T-cell (primary cell): Measurements from ENCODE around the gene TRABD. TPM values are rescaled to one million over a fixed set of nuclear protein-coding genes. Genes with fewer than 3 reads are reported as not detected.
A peak's percentile ranks its signal among the peaks of the same experiment; 100 is the strongest.

ENCODE experiments used
- ATAC-seq, 4 experiments: fragments of 200-7000 bp in 3 of 4; fragments of 150-1000 bp in 1 of 4; cut with Tn5 transposase; replicated peaks in 1 of 4; 1 replicate in 3 of 4; 2 replicates in 1 of 4; pipeline ENCODE4 v1.10.0; 2021; ENCODE audit warnings: moderate library complexity in 3 of 4, mild to moderate bottlenecking in 2 of 4, moderate number of reproducible peaks in 1 of 4
- CTCF ChIA-PET, 2 donors: fragments of 300-600 bp; sonication (Branson Sonifier 250); formaldehyde crosslinking; loops; one replicate each; lab custom pipeline; 2022; ENCODE audit warnings: antibody characterized with exemption in 2 of 2; lab: Charles Lee
- POLR2A ChIA-PET, 2 donors: fragments of 300-600 bp; sonication (Branson Sonifier 250); formaldehyde crosslinking; loops; one replicate each; lab custom pipeline; 2022; ENCODE audit warnings: antibody characterized with exemption in 2 of 2; lab: Charles Lee
- DNase-seq, 35 experiments: peaks; one replicate each; pipeline versions ENCODE4 v3.0.0 to v3.0.0-alpha.2; 2013 to 2023
- H3K27ac ChIP-seq: one replicate; pipeline ENCODE4 v1.5.1; 2013; ENCODE audit warnings: low read length
- H3K27me3 ChIP-seq, 2 experiments: replicated peaks in 1 of 2; 1 replicate in 1 of 2; 2 replicates in 1 of 2; pipeline versions ENCODE4 v1.6.1 to v1.7.0; 2013; ENCODE audit warnings: low read length in 1 of 2, mixed read lengths in 1 of 2; ENCODE audit not compliant: control insufficient read depth in 2 of 2, insufficient read depth in 2 of 2; ENCODE audit errors: extremely low read depth in 1 of 2
- H3K36me3 ChIP-seq, 2 donors: 1 replicate in 1 of 2; 2 replicates in 1 of 2; pipeline versions ENCODE4 v1.6.1 to v1.7.0; 2013; ENCODE audit warnings: low read length in 1 of 2; ENCODE audit not compliant: control insufficient read depth in 2 of 2, insufficient read depth in 1 of 2; ENCODE audit errors: extremely low read depth in 1 of 2
- H3K4me1 ChIP-seq, 2 experiments: 1 replicate in 1 of 2; 2 replicates in 1 of 2; pipeline versions ENCODE4 v1.6.1 to v1.7.0; 2013; ENCODE audit warnings: low read length in 2 of 2, mixed read lengths in 1 of 2; ENCODE audit not compliant: insufficient read depth in 2 of 2, control insufficient read depth in 1 of 2; ENCODE audit errors: extremely low read depth in 1 of 2
- H3K4me3 ChIP-seq, 2 donors: 1 replicate in 1 of 2; 2 replicates in 1 of 2; pipeline versions ENCODE4 v1.5.1 to v1.7.0; 2013; ENCODE audit warnings: mild to moderate bottlenecking in 2 of 2, low read length in 1 of 2, moderate library complexity in 1 of 2; ENCODE audit not compliant: control insufficient read depth in 1 of 2; ENCODE audit errors: extremely low read depth in 1 of 2
- H3K9me3 ChIP-seq: 2 replicates; pipeline ENCODE4 v1.7.0; 2013
- H3K27ac Mint-ChIP-seq, 2 donors: one replicate each; pipeline ENCODE4 v1.8.0; 2020 to 2021; ENCODE audit warnings: mild to moderate bottlenecking in 2 of 2, mixed read lengths in 2 of 2
- H3K27me3 Mint-ChIP-seq, 2 donors: one replicate each; pipeline ENCODE4 v1.8.0; 2021 to 2022; ENCODE audit warnings: mixed read lengths in 2 of 2
- H3K36me3 Mint-ChIP-seq: one replicate; pipeline ENCODE4 v1.8.0; 2021; ENCODE audit warnings: mixed read lengths
- H3K4me1 Mint-ChIP-seq, 3 donors: one replicate each; pipeline ENCODE4 v1.8.0; 2020 to 2022; ENCODE audit warnings: mixed read lengths in 3 of 3, mild to moderate bottlenecking in 1 of 3
- H3K4me3 Mint-ChIP-seq, 3 donors: one replicate each; pipeline ENCODE4 v1.8.0; 2020 to 2022; ENCODE audit warnings: mild to moderate bottlenecking in 3 of 3, mixed read lengths in 3 of 3, moderate library complexity in 3 of 3
- H3K9me3 Mint-ChIP-seq, 3 donors: one replicate each; pipeline ENCODE4 v1.8.0; 2020 to 2022; ENCODE audit warnings: mixed read lengths in 3 of 3
- WGBS: methylation state at CpG from one replicate; pipeline ENCODE4 v1.1.5; 2013; ENCODE audit warnings: missing lambda C conversion rate; ENCODE audit not compliant: insufficient coverage; 5-methylcytosine and 5-hydroxymethylcytosine counted together
- total RNA-seq, 35 experiments: library from RNA in 6 of 35; stranded (reverse) in 6 of 35; fragments of 120-200 nt in 1 of 35; gene quantifications; one replicate each; pipeline versions ENCODE4 v1.2.1 to v1.2.4 and lab custom pipeline; 2013 to 2026

The TRABD gene
- total RNA-seq, 5 donors from 2014 or later (not counting 1 experiment from before 2014, with no cell fraction given): 116 to 213 (median 175) TPM

GRCh38 chr22:50229370-50229769, 43.7 kb downstream of the TRABD start:
- 98% methylated on average over 12 of the region's 16 CpGs for WGBS
- ATAC-seq (no peak), DNase-seq (no peak)
- Histone ChIP-seq H3K9me3 (no peaks in the 10 kb centered on the region), H3K36me3 (peaks cover 15 to 63% of the 10 kb centered on the region in 2 donors), H3K4me1 (peaks cover 0 to 6% of the 10 kb centered on the region in 2 experiments), H3K4me3 (no peak overlapping the region), H3K27me3 (no peaks in the 10 kb centered on the region), H3K27ac (no peak overlapping the region)
- no peaks in the 10 kb centered on the region for H3K27me3 Mint-ChIP-seq
- no peak overlapping the region for H3K4me3 Mint-ChIP-seq
- H3K9me3 Mint-ChIP-seq: no peaks in the 10 kb centered on the region
- POLR2A ChIA-PET: no interaction called here
- H3K4me1 Mint-ChIP-seq: peaks cover 5 to 16% (median 8%) of the 10 kb centered on the region in 3 donors
- CTCF ChIA-PET: no interaction called here
- peaks cover 27% of the 10 kb centered on the region for H3K36me3 Mint-ChIP-seq
- no peak overlapping the region for H3K27ac Mint-ChIP-seq

- H3K27ac Mint-ChIP-seq: no peak overlapping the region
- Histone ChIP-seq H3K27ac (no peak overlapping the region), H3K36me3 (peaks cover 24 to 55% of the 10 kb centered on the region in 2 donors), H3K27me3 (no peaks in the 10 kb centered on the region), H3K9me3 (no peaks in the 10 kb centered on the region), H3K4me3 (no peak overlapping the region), H3K4me1 (peaks cover 0 to 19% of the 10 kb centered on the region in 2 experiments)
- ATAC-seq (no peak), DNase-seq (no peak)
- peaks cover 15 to 26% (median 18%) of the 10 kb centered on the region in 3 donors for H3K4me1 Mint-ChIP-seq
- WGBS: 97% methylated on average over 19 of the region's 20 CpGs
- peaks cover 28% of the 10 kb centered on the region for H3K36me3 Mint-ChIP-seq
- no peak overlapping the region for H3K4me3 Mint-ChIP-seq
- H3K27me3 Mint-ChIP-seq: no peaks in the 10 kb centered on the region
- no peaks in the 10 kb centered on the region for H3K9me3 Mint-ChIP-seq
- CTCF ChIA-PET: no interaction called here
- POLR2A ChIA-PET: interaction anchor here in 1 of 2 donors (0.7 kb wide), 1 partner anchor 275 kb away, joined by 6 read pairs; the partner anchor contains the start of gene NCAPH2
Measured at GRCh38 chr22:50232481-50233151, 46.9 kb downstream of the TRABD start.

- POLR2A ChIA-PET: no interaction called here
Measured at GRCh38 chr22:50233223-50233622, 47.5 kb downstream of the TRABD start.

GRCh38 chr22:50236731-50237409, 51.2 kb downstream of the TRABD start:
- Histone ChIP-seq H3K9me3 (no peaks in the 10 kb centered on the region), H3K27me3 (no peaks in the 10 kb centered on the region), H3K4me3 (no peak overlapping the region), H3K27ac (no peak overlapping the region), H3K4me1 (peaks cover 0 to 35% of the 10 kb centered on the region in 2 experiments), H3K36me3 (peaks cover 24 to 51% of the 10 kb centered on the region in 2 donors)
- no peak overlapping the region for H3K4me3 Mint-ChIP-seq
- WGBS: 75% methylated on average over 7 of the region's 11 CpGs
- H3K9me3 Mint-ChIP-seq: no peaks in the 10 kb centered on the region
- peaks cover 25% of the 10 kb centered on the region for H3K36me3 Mint-ChIP-seq
- POLR2A ChIA-PET: no interaction called here
- CTCF ChIA-PET: interaction anchor here in 1 of 2 donors (0.6 kb wide), 1 partner anchor 90 kb away, joined by 6 read pairs; the partner anchor contains the start of gene DENND6B
- H3K27ac Mint-ChIP-seq: no peak overlapping the region
- ATAC-seq (no peak), DNase-seq (no peak)
- no peaks in the 10 kb centered on the region for H3K27me3 Mint-ChIP-seq
- peaks cover 30 to 35% (median 31%) of the 10 kb centered on the region in 3 donors for H3K4me1 Mint-ChIP-seq

More at GRCh38 chr22:50233223-50233622, 47.5 kb downstream of the TRABD start:
- Histone ChIP-seq H3K9me3 (no peaks in the 10 kb centered on the region), H3K4me1 (peaks cover 0 to 19% of the 10 kb centered on the region in 2 experiments), H3K27ac (no peak overlapping the region), H3K4me3 (no peak overlapping the region), H3K36me3 (peaks cover 24 to 53% of the 10 kb centered on the region in 2 donors), H3K27me3 (no peaks in the 10 kb centered on the region)
- CTCF ChIA-PET: no interaction called here
- peaks cover 18 to 26% (median 23%) of the 10 kb centered on the region in 3 donors for H3K4me1 Mint-ChIP-seq
- peaks cover 28% of the 10 kb centered on the region for H3K36me3 Mint-ChIP-seq
- WGBS: 97% methylated on average over 18 of the region's 18 CpGs
- H3K27ac Mint-ChIP-seq: no peak overlapping the region
- no peak for ATAC-seq
- DNase-seq: no peak
- H3K27me3 Mint-ChIP-seq: no peaks in the 10 kb centered on the region
- no peak overlapping the region for H3K4me3 Mint-ChIP-seq
- no peaks in the 10 kb centered on the region for H3K9me3 Mint-ChIP-seq

GRCh38 chr22:50238755-50239154, 53.0 kb downstream of the TRABD start:
- ATAC-seq: no peak
- Mint-ChIP-seq H3K4me3 (no peak overlapping the region), H3K9me3 (no peaks in the 10 kb centered on the region), H3K27me3 (no peaks in the 10 kb centered on the region), H3K4me1 (peaks cover 41 to 48% (median 46%) of the 10 kb centered on the region in 3 donors), H3K27ac (no peak overlapping the region), H3K36me3 (peaks cover 24% of the 10 kb centered on the region)
- Histone ChIP-seq H3K36me3 (peaks cover 10 to 39% of the 10 kb centered on the region in 2 donors), H3K27ac (no peak overlapping the region), H3K4me1 (peaks cover 13 to 51% of the 10 kb centered on the region in 2 experiments), H3K4me3 (no peak overlapping the region), H3K27me3 (no peaks in the 10 kb centered on the region), H3K9me3 (no peaks in the 10 kb centered on the region)
- ChIA-PET POLR2A (interaction anchor here in 1 of 2 donors (0.5 kb wide), 1 partner anchor 163 kb away, joined by 5 read pairs; no protein-coding TSS in a partner anchor), CTCF (interaction anchor here in 1 of 2 donors (1.0 kb wide), 1 partner anchor 29 kb away, joined by 3 read pairs; no protein-coding TSS in a partner anchor)
- 87% methylated on average over 7 of the region's 9 CpGs for WGBS
- DNase-seq: no peak

- H3K27ac Mint-ChIP-seq: peak overlapping the region; percentile 52 to 66
- ChIA-PET CTCF (interaction anchor here (0.7 to 2.4 kb wide), 7 partner anchors 10 to 475 kb away, joined by 3 to 5 read pairs (median 3); partner anchors contain the start of genes LMF2 (in 1 of the 2) and NCAPH2 (in 1 of the 2)), POLR2A (interaction anchor here in 1 of 2 donors (0.7 kb wide), 1 partner anchor 99 kb away, joined by 4 read pairs; no protein-coding TSS in a partner anchor)
- Histone ChIP-seq H3K27ac (no peak overlapping the region), H3K4me1 (peaks cover 16 to 66% of the 10 kb centered on the region in 2 experiments), H3K36me3 (peaks cover 9 to 39% of the 10 kb centered on the region in 2 donors), H3K4me3 (peak overlapping the region; percentile 24 to 82), H3K9me3 (no peaks in the 10 kb centered on the region), H3K27me3 (no peaks in the 10 kb centered on the region)
- ATAC-seq (no peak), DNase-seq (no peak)
- 83% methylated on average over 2 of the region's 14 CpGs for WGBS
- H3K27me3 Mint-ChIP-seq: no peaks in the 10 kb centered on the region
- H3K4me3 Mint-ChIP-seq: peak overlapping the region; percentile 91 to 97 (median 95)
- no peaks in the 10 kb centered on the region for H3K9me3 Mint-ChIP-seq
- peaks cover 42 to 49% (median 44%) of the 10 kb centered on the region in 3 donors for H3K4me1 Mint-ChIP-seq
- H3K36me3 Mint-ChIP-seq: peaks cover 16% of the 10 kb centered on the region
Measured at GRCh38 chr22:50242406-50242949, 56.8 kb downstream of the TRABD start.
